B cell (primary cell): Measurements from ENCODE around the gene DNMBP. TPM values are rescaled to one million over a fixed set of nuclear protein-coding genes. Genes with fewer than 3 reads are reported as not detected.
"Not testable (repeated sequence)": the region's sequence is repeated elsewhere in the genome, so short reads cannot be mapped to it uniquely, and the experiment has no call there.

Experiments used
- ATAC-seq: fragments of 200-7000 bp; cut with Tn5 transposase; one replicate; pipeline ENCODE4 v1.10.0; 2021; ENCODE audit warnings: low read depth, mild to moderate bottlenecking, moderate number of reproducible peaks, moderate library complexity
- CTCF ChIA-PET: fragments of 350-600 bp; sonication (Branson Sonifier 250); formaldehyde crosslinking; loops from one replicate; lab custom pipeline; 2021; ENCODE audit warnings: antibody characterized with exemption, inconsistent platforms; lab: Charles Lee
- POLR2A ChIA-PET: fragments of 350-600 bp; sonication (Branson Sonifier 250); formaldehyde crosslinking; loops from one replicate; lab custom pipeline; 2021; ENCODE audit warnings: antibody characterized with exemption; lab: Charles Lee
- DNase-seq: peaks from one replicate; pipeline ENCODE4 v3.0.0; 2013
- H2AFZ ChIP-seq: 2 replicates; pipeline ENCODE4 v1.6.1; 2012; ENCODE audit warnings: mild to moderate bottlenecking, low read depth, low read length; ENCODE audit not compliant: insufficient read depth, poor library complexity, severe bottlenecking
- H3K27ac ChIP-seq, 2 donors: 1 replicate in 1 of 2; 2 replicates in 1 of 2; pipeline ENCODE4 v1.5.1; 2012 to 2013; ENCODE audit warnings: low read length in 2 of 2, mild to moderate bottlenecking in 2 of 2, moderate library complexity in 1 of 2
- H3K27me3 ChIP-seq, 4 experiments: fragments of 200-600 bp in 1 of 4; sonication (generic) in 1 of 4; replicated peaks in 1 of 4; 1 replicate in 2 of 4; 2 replicates in 2 of 4; pipeline versions ENCODE4 v1.6.1 to v1.7.0; 2013 to 2016; ENCODE audit warnings: low read length in 3 of 4, mild to moderate bottlenecking in 2 of 4, mixed read lengths in 1 of 4, moderate library complexity in 1 of 4; ENCODE audit not compliant: insufficient read depth in 4 of 4, control insufficient read depth in 3 of 4; ENCODE audit errors: control extremely low read depth in 1 of 4
- H3K36me3 ChIP-seq, 2 experiments: replicated peaks in 1 of 2; 1 replicate in 1 of 2; 2 replicates in 1 of 2; pipeline versions ENCODE4 v1.6.1 to v1.7.1; 2013; ENCODE audit warnings: low read length in 1 of 2; ENCODE audit not compliant: insufficient read depth in 2 of 2, control insufficient read depth in 1 of 2; ENCODE audit errors: control extremely low read depth in 1 of 2, extremely low read depth in 1 of 2
- H3K4me1 ChIP-seq, 2 donors: fragments of 200-600 bp in 1 of 2; sonication (generic) in 1 of 2; 1 replicate in 1 of 2; 2 replicates in 1 of 2; pipeline versions ENCODE4 v1.5.1 to v1.6.1; 2013 to 2017; ENCODE audit warnings: low read length in 2 of 2; ENCODE audit not compliant: control insufficient read depth in 2 of 2, insufficient read depth in 2 of 2
- H3K4me2 ChIP-seq: replicated peaks from 2 replicates; pipeline ENCODE3; 2012; ENCODE audit warnings: mild to moderate bottlenecking, low read depth, low read length; ENCODE audit not compliant: poor library complexity, severe bottlenecking
- H3K4me3 ChIP-seq, 5 experiments: fragments of 200-600 bp in 1 of 5; sonication (generic) in 1 of 5; 1 replicate in 3 of 5; 2 replicates in 2 of 5; pipeline versions ENCODE4 v1.5.1 to v1.7.0; 2011 to 2016; ENCODE audit warnings: low read length in 4 of 5, mild to moderate bottlenecking in 4 of 5, low read depth in 2 of 5, control low read depth in 1 of 5, moderate library complexity in 1 of 5; ENCODE audit not compliant: insufficient read depth in 1 of 5; ENCODE audit errors: control extremely low read depth in 1 of 5, extremely low read depth in 1 of 5
- H3K79me2 ChIP-seq: fragments of 200-600 bp; sonication (generic); one replicate; pipeline ENCODE4 v1.6.0; 2016; ENCODE audit warnings: low read length; ENCODE audit not compliant: control insufficient read depth, insufficient read depth
- H3K9ac ChIP-seq: fragments of 200-600 bp; sonication (generic); 2 replicates; pipeline ENCODE4 v1.6.1; 2017; ENCODE audit warnings: mild to moderate bottlenecking, low read length, moderate library complexity
- H3K9me3 ChIP-seq, 3 donors: one replicate each; pipeline versions ENCODE4 v1.6.1 to v1.7.1; 2013; ENCODE audit warnings: low read length in 2 of 3; ENCODE audit not compliant: control insufficient read depth in 2 of 3, insufficient read depth in 1 of 3; ENCODE audit errors: control extremely low read depth in 1 of 3
- H4K20me1 ChIP-seq: 2 replicates; pipeline ENCODE4 v1.6.0; 2012; ENCODE audit warnings: mild to moderate bottlenecking, low read length; ENCODE audit not compliant: insufficient read depth, control insufficient read depth, poor library complexity, severe bottlenecking
- H3K27ac Mint-ChIP-seq: one replicate; pipeline ENCODE4 v1.8.0; 2021; ENCODE audit warnings: mixed read lengths
- H3K27me3 Mint-ChIP-seq: one replicate; pipeline ENCODE4 v1.8.0; 2021; ENCODE audit warnings: mixed read lengths
- H3K4me1 Mint-ChIP-seq: one replicate; pipeline ENCODE4 v1.8.0; 2021; ENCODE audit warnings: mixed read lengths
- H3K4me3 Mint-ChIP-seq: one replicate; pipeline ENCODE4 v1.8.0; 2021; ENCODE audit warnings: mixed read lengths
- H3K9me3 Mint-ChIP-seq: one replicate; pipeline ENCODE4 v1.8.0; 2022; ENCODE audit warnings: mixed read lengths; ENCODE audit not compliant: insufficient read depth
- CTCF ChIP-seq: fragments of 200-600 bp; IDR thresholded peaks from one replicate; pipeline ENCODE4 v1.8.0; 2022; ENCODE audit warnings: antibody characterized with exemption, mild to moderate bottlenecking
- EZH2 ChIP-seq: IDR thresholded peaks from 2 replicates; pipeline ENCODE4 v1.6.1; 2012; ENCODE audit warnings: borderline replicate concordance, low read depth, mild to moderate bottlenecking, moderate library complexity, low read length; ENCODE audit not compliant: insufficient read depth, poor library complexity, severe bottlenecking
- WGBS: methylation state at CpG from one replicate; pipeline ENCODE4 v1.1.5; 2013; ENCODE audit warnings: missing lambda C conversion rate; ENCODE audit not compliant: insufficient coverage; 5-methylcytosine and 5-hydroxymethylcytosine counted together
- intact Hi-C: fragments of 100-400 bp; cut with micrococcal nuclease; formaldehyde crosslinking; loops from one replicate; pipeline ENCODE4 v1.10.0; 2022
- polyA plus RNA-seq: library from polyadenylated mRNA; depleted of rRNA; stranded (reverse); fragments of >200 nt; gene quantifications from 2 replicates; pipeline ENCODE4 v1.2.3, GENCODE V29; 2012
- total RNA-seq, 2 donors: library from RNA; stranded (reverse); fragments of 120-200 nt in 1 of 2; gene quantifications; 1 replicate in 1 of 2; 2 replicates in 1 of 2; pipeline versions ENCODE4 v1.2.3 to v1.2.4, GENCODE V29; 2013 to 2022

Gene DNMBP
- total and polyA plus RNA-seq, 2 donors (not counting 1 experiment from before 2014, with no cell fraction given) = 12.8 to 22.6 TPM

GRCh38 chr10:99938563-99938962 lies 71.2 kb downstream of the DNMBP start:
- Histone ChIP-seq H3K79me2 (peaks cover 28% of the 10 kb centered on the region), H3K4me2 (no peak overlapping the region), H3K9me3 (no peaks in the 10 kb centered on the region), H3K4me3 (no peak overlapping the region), H3K27ac (no peak overlapping the region), H3K27me3 (no peaks in the 10 kb centered on the region), H4K20me1 (peaks cover 13% of the 10 kb centered on the region), H3K4me1 (peaks cover 0 to 4% of the 10 kb centered on the region in 2 donors), H2AFZ (no peak overlapping the region), H3K36me3 (peaks cover 5% of the 10 kb centered on the region in 2 experiments), H3K9ac (no peak overlapping the region)
- TF ChIP-seq CTCF (no peak), EZH2 (no peak)
- Mint-ChIP-seq H3K9me3 (peaks cover 4% of the 10 kb centered on the region), H3K4me3 (no peak overlapping the region), H3K27ac (no peak overlapping the region), H3K27me3 (no peaks in the 10 kb centered on the region), H3K4me1 (peaks cover 31% of the 10 kb centered on the region)
- POLR2A ChIA-PET = no interaction called here
- CTCF ChIA-PET = interaction anchor here (1.0 kb wide), 1 partner anchor 71 kb away, joined by 4 read pairs; the partner anchor contains the start of gene DNMBP
- WGBS = no CpG with 5 or more reads among the region's 3 CpGs
- no peak for DNase-seq
- intact Hi-C loops = no loop called here
- no peak for ATAC-seq

GRCh38 chr10:99937630-99938029 lies 72.1 kb downstream of the DNMBP start:
- ATAC-seq = no peak
- no peak overlapping the region for H3K4me3 ChIP-seq
- Mint-ChIP-seq H3K9me3 (peaks cover 4% of the 10 kb centered on the region), H3K27me3 (no peaks in the 10 kb centered on the region), H3K4me3 (no peak overlapping the region), H3K27ac (no peak overlapping the region), H3K4me1 (peaks cover 31% of the 10 kb centered on the region)
- TF ChIP-seq CTCF (no peak), EZH2 (no peak)
- H3K4me1 ChIP-seq = peaks cover 0 to 4% of the 10 kb centered on the region in 2 donors
- H3K9me3 ChIP-seq = no peaks in the 10 kb centered on the region
- intact Hi-C loops = no loop called here
- CTCF ChIA-PET = interaction anchor here (0.6 to 1.0 kb wide), 2 partner anchors 54 to 72 kb away, joined by 3 to 4 read pairs; partner anchors contain the start of gene DNMBP
- no peak overlapping the region for H3K9ac ChIP-seq
- WGBS = 60% methylated on average over 3 of the region's 3 CpGs
- no peak overlapping the region for H2AFZ ChIP-seq
- peaks cover 13% of the 10 kb centered on the region for H4K20me1 ChIP-seq
- H3K27me3 ChIP-seq = no peaks in the 10 kb centered on the region
- H3K36me3 ChIP-seq = peaks cover 5% of the 10 kb centered on the region in 2 experiments
- no peak overlapping the region for H3K27ac ChIP-seq
- peaks cover 23% of the 10 kb centered on the region for H3K79me2 ChIP-seq
- H3K4me2 ChIP-seq = no peak overlapping the region
- POLR2A ChIA-PET = no interaction called here
- no peak for DNase-seq

GRCh38 chr10:99932203-99932957 lies 77.4 kb downstream of the DNMBP start:
- H4K20me1 ChIP-seq, H3K27me3 ChIP-seq, H3K9me3 Mint-ChIP-seq, H3K9me3 ChIP-seq, H2AFZ ChIP-seq, H3K9ac ChIP-seq, H3K4me2 ChIP-seq, CTCF ChIA-PET, H3K4me3 Mint-ChIP-seq, intact Hi-C loops, DNase-seq, H3K27ac Mint-ChIP-seq, H3K27me3 Mint-ChIP-seq, ATAC-seq, H3K4me1 ChIP-seq, H3K79me2 ChIP-seq, H3K36me3 ChIP-seq, H3K27ac ChIP-seq, H3K4me3 ChIP-seq, H3K4me1 Mint-ChIP-seq, POLR2A ChIA-PET: not testable (repeated sequence)
- no CpG with 5 or more reads among the region's 7 CpGs for WGBS
